ENCODE results near the gene GTF3C6.
"Not testable (repeated sequence)": the region's sequence is repeated elsewhere in the genome, so short reads cannot be mapped to it uniquely, and the experiment has no call there.

The GTF3C6 gene

GRCh38 chr6:110950440-110950839, 8.1 kb upstream of the GTF3C6 start:
- peaks cover 27% of the 10 kb centered on the region for H3K4me1 ChIP-seq (ENCODE audit: control insufficient read depth, insufficient read depth, low read length, unreplicated experiment)
- no peaks in the 10 kb centered on the region for H3K36me3 ChIP-seq (ENCODE audit: insufficient read depth, low read length)
- no peak overlapping the region for H3K4me3 ChIP-seq (ENCODE audit: low read depth, low read length)
- peak overlapping the region; percentile 15; the same call in 1 of the 2 replicates for H3K27ac ChIP-seq (ENCODE audit: low read depth, low read length)
- no peaks in the 10 kb centered on the region for H3K27me3 ChIP-seq (ENCODE audit: insufficient read depth, low read length)
- H3K79me2 ChIP-seq (ENCODE audit: control insufficient read depth, insufficient read depth, low read length, unreplicated experiment) = no peaks in the 10 kb centered on the region
- peak overlapping the region; percentile 72 for H2AFZ ChIP-seq (ENCODE audit: low read length, unreplicated experiment)

GRCh38 chr6:110951008-110951407, 7.5 kb upstream of the GTF3C6 start:
- peak overlapping the region; percentile 15; the same call in 1 of the 2 replicates for H3K27ac ChIP-seq (ENCODE audit: low read depth, low read length)
- peak overlapping the region; percentile 72 for H2AFZ ChIP-seq (ENCODE audit: low read length, unreplicated experiment)
- H3K27me3 ChIP-seq (ENCODE audit: insufficient read depth, low read length) = no peaks in the 10 kb centered on the region
- peaks cover 27% of the 10 kb centered on the region for H3K4me1 ChIP-seq (ENCODE audit: control insufficient read depth, insufficient read depth, low read length, unreplicated experiment)
- H3K36me3 ChIP-seq (ENCODE audit: insufficient read depth, low read length) = no peaks in the 10 kb centered on the region
- no peak overlapping the region for H3K4me3 ChIP-seq (ENCODE audit: low read depth, low read length)
- no peaks in the 10 kb centered on the region for H3K79me2 ChIP-seq (ENCODE audit: control insufficient read depth, insufficient read depth, low read length, unreplicated experiment)

GRCh38 chr6:110951986-110952794, 6.3 kb upstream of the GTF3C6 start:
- Histone ChIP-seq H2AFZ (ENCODE audit: low read length, unreplicated experiment) (peak overlapping the region; percentile 90), H3K4me1 (ENCODE audit: control insufficient read depth, insufficient read depth, low read length, unreplicated experiment) (peaks cover 27% of the 10 kb centered on the region)

GRCh38 chr6:110953633-110954303, 4.7 kb upstream of the GTF3C6 start:
- Histone ChIP-seq H3K36me3 (ENCODE audit: insufficient read depth, low read length) (no peaks in the 10 kb centered on the region), H3K27me3 (ENCODE audit: insufficient read depth, low read length) (no peaks in the 10 kb centered on the region), H3K4me1 (ENCODE audit: control insufficient read depth, insufficient read depth, low read length, unreplicated experiment) (peaks cover 27% of the 10 kb centered on the region), H2AFZ (ENCODE audit: low read length, unreplicated experiment) (peak overlapping the region; percentile 39), H3K27ac (ENCODE audit: low read depth, low read length) (no peak overlapping the region), H3K4me3 (ENCODE audit: low read depth, low read length) (no peak overlapping the region), H3K79me2 (ENCODE audit: control insufficient read depth, insufficient read depth, low read length, unreplicated experiment) (peaks cover 1% of the 10 kb centered on the region)

More at GRCh38 chr6:110951986-110952794, 6.3 kb upstream of the GTF3C6 start:
- H3K36me3 ChIP-seq (ENCODE audit: insufficient read depth, low read length) = no peaks in the 10 kb centered on the region
- H3K27me3 ChIP-seq (ENCODE audit: insufficient read depth, low read length) = no peaks in the 10 kb centered on the region
- no peak overlapping the region; the same call in 1 of the 2 replicates for H3K4me3 ChIP-seq (ENCODE audit: low read depth, low read length)
- H3K79me2 ChIP-seq (ENCODE audit: control insufficient read depth, insufficient read depth, low read length, unreplicated experiment) = no peaks in the 10 kb centered on the region
- H3K27ac ChIP-seq (ENCODE audit: low read depth, low read length) = peak overlapping the region; percentile 69

GRCh38 chr6:110960014-110960390, 1.5 kb downstream of the GTF3C6 start:
- Histone ChIP-seq H2AFZ (ENCODE audit: low read length, unreplicated experiment) (no peak overlapping the region), H3K4me3 (ENCODE audit: low read depth, low read length) (0 out of 2 replicates have a peak overlapping the region, but pooled peaks have one; percentile 39), H3K27me3 (ENCODE audit: insufficient read depth, low read length) (no peaks in the 10 kb centered on the region), H3K36me3 (ENCODE audit: insufficient read depth, low read length) (peaks cover 6% of the 10 kb centered on the region; the same call in 1 of the 2 replicates), H3K79me2 (ENCODE audit: control insufficient read depth, insufficient read depth, low read length, unreplicated experiment) (peaks cover 12% of the 10 kb centered on the region), H3K4me1 (ENCODE audit: control insufficient read depth, insufficient read depth, low read length, unreplicated experiment) (peaks cover 4% of the 10 kb centered on the region), H3K27ac (ENCODE audit: low read depth, low read length) (no peak overlapping the region)

GRCh38 chr6:110962636-110963035, 4.1 kb downstream of the GTF3C6 start:
- H3K36me3 ChIP-seq (ENCODE audit: insufficient read depth, low read length) = peaks cover 15% of the 10 kb centered on the region
- not testable (repeated sequence) for H3K4me1 ChIP-seq (ENCODE audit: control insufficient read depth, insufficient read depth, low read length, unreplicated experiment); H3K27ac ChIP-seq (ENCODE audit: low read depth, low read length); H2AFZ ChIP-seq (ENCODE audit: low read length, unreplicated experiment); H3K4me3 ChIP-seq (ENCODE audit: low read depth, low read length); H3K27me3 ChIP-seq (ENCODE audit: insufficient read depth, low read length)
- peaks cover 12% of the 10 kb centered on the region for H3K79me2 ChIP-seq (ENCODE audit: control insufficient read depth, insufficient read depth, low read length, unreplicated experiment)

GRCh38 chr6:110965629-110966229, 7.2 kb downstream of the GTF3C6 start:
- Histone ChIP-seq H3K36me3 (ENCODE audit: insufficient read depth, low read length) (peaks cover 15% of the 10 kb centered on the region), H3K27ac (ENCODE audit: low read depth, low read length) (no peak overlapping the region), H3K79me2 (ENCODE audit: control insufficient read depth, insufficient read depth, low read length, unreplicated experiment) (no peaks in the 10 kb centered on the region), H3K27me3 (ENCODE audit: insufficient read depth, low read length) (no peaks in the 10 kb centered on the region), H3K4me3 (ENCODE audit: low read depth, low read length) (no peak overlapping the region), H3K4me1 (ENCODE audit: control insufficient read depth, insufficient read depth, low read length, unreplicated experiment) (no peaks in the 10 kb centered on the region), H2AFZ (ENCODE audit: low read length, unreplicated experiment) (no peak overlapping the region)

- not testable (repeated sequence) for H3K27ac ChIP-seq (ENCODE audit: low read depth, low read length); H3K4me1 ChIP-seq (ENCODE audit: control insufficient read depth, insufficient read depth, low read length, unreplicated experiment); H3K79me2 ChIP-seq (ENCODE audit: control insufficient read depth, insufficient read depth, low read length, unreplicated experiment); H3K27me3 ChIP-seq (ENCODE audit: insufficient read depth, low read length); H3K4me3 ChIP-seq (ENCODE audit: low read depth, low read length); H3K36me3 ChIP-seq (ENCODE audit: insufficient read depth, low read length); H2AFZ ChIP-seq (ENCODE audit: low read length, unreplicated experiment)
Observed at GRCh38 chr6:110968661-110969060, 10.2 kb downstream of the GTF3C6 start.

GRCh38 chr6:110971468-110971867, 13.0 kb downstream of the GTF3C6 start:
- Histone ChIP-seq H3K36me3 (ENCODE audit: insufficient read depth, low read length) (no peaks in the 10 kb centered on the region), H3K79me2 (ENCODE audit: control insufficient read depth, insufficient read depth, low read length, unreplicated experiment) (no peaks in the 10 kb centered on the region), H3K4me1 (ENCODE audit: control insufficient read depth, insufficient read depth, low read length, unreplicated experiment) (no peaks in the 10 kb centered on the region), H3K4me3 (ENCODE audit: low read depth, low read length) (no peak overlapping the region), H2AFZ (ENCODE audit: low read length, unreplicated experiment) (no peak overlapping the region), H3K27ac (ENCODE audit: low read depth, low read length) (no peak overlapping the region), H3K27me3 (ENCODE audit: insufficient read depth, low read length) (no peaks in the 10 kb centered on the region)

GRCh38 chr6:110976575-110976974, 18.1 kb downstream of the GTF3C6 start:
- H3K36me3 ChIP-seq (ENCODE audit: insufficient read depth, low read length) = peaks cover 4% of the 10 kb centered on the region; the same call in 1 of the 2 replicates

More at GRCh38 chr6:110976575-110976974, 18.1 kb downstream of the GTF3C6 start:
- no peak overlapping the region for H2AFZ ChIP-seq (ENCODE audit: low read length, unreplicated experiment)
- no peak overlapping the region for H3K27ac ChIP-seq (ENCODE audit: low read depth, low read length)
- H3K27me3 ChIP-seq (ENCODE audit: insufficient read depth, low read length) = no peaks in the 10 kb centered on the region
- no peak overlapping the region for H3K4me3 ChIP-seq (ENCODE audit: low read depth, low read length)
- peaks cover 6% of the 10 kb centered on the region for H3K4me1 ChIP-seq (ENCODE audit: control insufficient read depth, insufficient read depth, low read length, unreplicated experiment)
- H3K79me2 ChIP-seq (ENCODE audit: control insufficient read depth, insufficient read depth, low read length, unreplicated experiment) = peaks cover 21% of the 10 kb centered on the region
